Left ventricle myocardium inferior (tissue), 1 donor: ENCODE measurements around the gene PNMA8C. TPM values are rescaled to one million over a fixed set of nuclear protein-coding genes. Genes with fewer than 3 reads are reported as not detected.

Source experiments
- DNase-seq: peaks from one replicate; pipeline ENCODE4 v3.0.0-alpha.2; 2020
- H3K27ac ChIP-seq: fragments of 200-600 bp; replicated peaks from 2 replicates; pipeline ENCODE4 v1.8.0; 2021
- H3K27me3 ChIP-seq: fragments of 200-600 bp; 2 replicates; pipeline ENCODE4 v1.8.0; 2021; ENCODE audit warnings: low read depth
- H3K36me3 ChIP-seq: fragments of 200-600 bp; 2 replicates; pipeline ENCODE4 v1.8.0; 2021
- H3K4me1 ChIP-seq: fragments of 200-600 bp; 2 replicates; pipeline ENCODE4 v1.8.0; 2021
- H3K4me3 ChIP-seq: fragments of 200-600 bp; 2 replicates; pipeline ENCODE4 v1.8.0; 2021; ENCODE audit warnings: mild to moderate bottlenecking, moderate library complexity
- H3K9me3 ChIP-seq: fragments of 200-600 bp; replicated peaks from 2 replicates; pipeline ENCODE4 v1.8.0; 2021
- CTCF ChIP-seq: fragments of 200-600 bp; IDR thresholded peaks from 2 replicates; pipeline ENCODE4 v1.8.0; 2021; ENCODE audit warnings: antibody characterized with exemption, mild to moderate bottlenecking, borderline replicate concordance
- intact Hi-C: fragments of 100-400 bp; cut with micrococcal nuclease; formaldehyde crosslinking; loops from one replicate; pipeline ENCODE4 v1.11.0; 2022
- total RNA-seq: library from RNA; stranded (reverse); fragmentation: NEBNext Ultra II Directional; extraction: Animal tissue kit (Norgen Biotek cat#: 25700); gene quantifications from one replicate; pipeline ENCODE4 v1.2.1, GENCODE V29; 2021
- donor health status: DM: no; HTN: yes; CAD: no; lungs with severe emphysema.

Gene PNMA8C
- total RNA-seq, 1 donor from 2014 or later = not detected

- no peak overlapping the region for H3K27ac ChIP-seq
- H3K4me3 ChIP-seq = no peak overlapping the region
- intact Hi-C loops = no loop called here
- TF ChIP-seq CTCF = no peak
- H3K27me3 ChIP-seq = peaks cover 4% of the 10 kb centered on the region
- no peaks in the 10 kb centered on the region for H3K4me1 ChIP-seq
- H3K36me3 ChIP-seq = no peaks in the 10 kb centered on the region
- no peaks in the 10 kb centered on the region for H3K9me3 ChIP-seq
- DNase-seq = no peak
Measured at GRCh38 chr19:46461537-46461936, 32.8 kb upstream of the PNMA8C start.

GRCh38 chr19:46460981-46461380, 32.2 kb upstream of the PNMA8C start:
- H3K4me1 ChIP-seq = no peaks in the 10 kb centered on the region
- no peak overlapping the region for H3K27ac ChIP-seq
- no peak overlapping the region for H3K4me3 ChIP-seq
- no peaks in the 10 kb centered on the region for H3K36me3 ChIP-seq
- no peak for DNase-seq
- intact Hi-C loops = no loop called here
- peaks cover 4% of the 10 kb centered on the region for H3K27me3 ChIP-seq
- TF ChIP-seq CTCF = no peak
- H3K9me3 ChIP-seq = no peaks in the 10 kb centered on the region

- H3K27me3 ChIP-seq = peaks cover 12% of the 10 kb centered on the region
- intact Hi-C loops = no loop called here
- no peaks in the 10 kb centered on the region for H3K36me3 ChIP-seq
- no peak overlapping the region for H3K4me3 ChIP-seq
- TF ChIP-seq CTCF = no peak
- no peak for DNase-seq
- H3K9me3 ChIP-seq = no peaks in the 10 kb centered on the region
- H3K4me1 ChIP-seq = no peaks in the 10 kb centered on the region
- no peak overlapping the region for H3K27ac ChIP-seq
Measured at GRCh38 chr19:46460055-46460454, 31.3 kb upstream of the PNMA8C start.

GRCh38 chr19:46456930-46457329, 28.2 kb upstream of the PNMA8C start:
- Histone ChIP-seq H3K4me3 (no peak overlapping the region), H3K9me3 (no peaks in the 10 kb centered on the region), H3K27me3 (peaks cover 12% of the 10 kb centered on the region), H3K36me3 (no peaks in the 10 kb centered on the region), H3K27ac (no peak overlapping the region), H3K4me1 (no peaks in the 10 kb centered on the region)
- no peak for DNase-seq
- intact Hi-C loops = no loop called here
- no peak for TF ChIP-seq CTCF

GRCh38 chr19:46454244-46454643, 25.5 kb upstream of the PNMA8C start:
- peaks cover 3% of the 10 kb centered on the region for H3K9me3 ChIP-seq

More at GRCh38 chr19:46454244-46454643, 25.5 kb upstream of the PNMA8C start:
- Histone ChIP-seq H3K4me3 (no peak overlapping the region), H3K36me3 (no peaks in the 10 kb centered on the region), H3K27me3 (peaks cover 8% of the 10 kb centered on the region), H3K27ac (no peak overlapping the region), H3K4me1 (peaks cover 10% of the 10 kb centered on the region)
- no peak for TF ChIP-seq CTCF
- no peak for DNase-seq
- intact Hi-C loops = no loop called here
